ENCODE measurements around the gene MSH4. TPM values are rescaled to one million over a fixed set of nuclear protein-coding genes. Genes with fewer than 3 reads are reported as not detected.

Gene MSH4
- total RNA-seq, 4 donors from 2014 or later: 0.19 to 0.37 (median 0.24) TPM; not detected in 1

GRCh38 chr1:75845576-75845975 lies 48.9 kb downstream of the MSH4 start:
- DNase-seq (ENCODE audit: low spot score) (no peak), ATAC-seq (ENCODE audit: low FRiP score) (no peak)
- TF ChIP-seq CTCF (IDR thresholded peaks at IDR 0.05): no peak

GRCh38 chr1:75855010-75855409 lies 58.3 kb downstream of the MSH4 start:
- DNase-seq (ENCODE audit: low spot score): no peak
- ATAC-seq (ENCODE audit: low FRiP score): no peak
- TF ChIP-seq CTCF (IDR thresholded peaks at IDR 0.05): no peak

GRCh38 chr1:75855734-75856133 lies 59.1 kb downstream of the MSH4 start:
- TF ChIP-seq CTCF (IDR thresholded peaks at IDR 0.05): no peak
- DNase-seq (ENCODE audit: low spot score) (no peak), ATAC-seq (ENCODE audit: low FRiP score) (no peak)

- DNase-seq (ENCODE audit: low spot score) (no peak), ATAC-seq (ENCODE audit: low FRiP score) (no peak)
- TF ChIP-seq CTCF (IDR thresholded peaks at IDR 0.05): no peak
These were observed 65.1 kb downstream of the MSH4 start for GRCh38 chr1:75861831-75862230.

GRCh38 chr1:75870951-75871350 lies 74.3 kb downstream of the MSH4 start:
- ATAC-seq (ENCODE audit: low FRiP score): no peak
- no peak for DNase-seq (ENCODE audit: low spot score)
- TF ChIP-seq CTCF (IDR thresholded peaks at IDR 0.05): no peak

GRCh38 chr1:75879985-75880384 lies 83.3 kb downstream of the MSH4 start:
- ATAC-seq (ENCODE audit: low FRiP score) (no peak), DNase-seq (ENCODE audit: low spot score) (no peak)
- TF ChIP-seq CTCF (IDR thresholded peaks at IDR 0.05): no peak

- no peak for ATAC-seq (ENCODE audit: low FRiP score)
- TF ChIP-seq CTCF (IDR thresholded peaks at IDR 0.05): no peak
- no peak for DNase-seq (ENCODE audit: low spot score)
These were observed 87.8 kb downstream of the MSH4 start for GRCh38 chr1:75884437-75884836.
